Raji (cell line): ENCODE results near the gene AJAP1.

ENCODE experiments used
- POLR2A ChIP-seq: IDR thresholded peaks from 2 replicates; pipeline ENCODE4 v1.6.1; 2011; ENCODE audit warnings: low read depth, low read length, control low read depth; ENCODE audit not compliant: insufficient read depth

AJAP1 gene

DNA sequence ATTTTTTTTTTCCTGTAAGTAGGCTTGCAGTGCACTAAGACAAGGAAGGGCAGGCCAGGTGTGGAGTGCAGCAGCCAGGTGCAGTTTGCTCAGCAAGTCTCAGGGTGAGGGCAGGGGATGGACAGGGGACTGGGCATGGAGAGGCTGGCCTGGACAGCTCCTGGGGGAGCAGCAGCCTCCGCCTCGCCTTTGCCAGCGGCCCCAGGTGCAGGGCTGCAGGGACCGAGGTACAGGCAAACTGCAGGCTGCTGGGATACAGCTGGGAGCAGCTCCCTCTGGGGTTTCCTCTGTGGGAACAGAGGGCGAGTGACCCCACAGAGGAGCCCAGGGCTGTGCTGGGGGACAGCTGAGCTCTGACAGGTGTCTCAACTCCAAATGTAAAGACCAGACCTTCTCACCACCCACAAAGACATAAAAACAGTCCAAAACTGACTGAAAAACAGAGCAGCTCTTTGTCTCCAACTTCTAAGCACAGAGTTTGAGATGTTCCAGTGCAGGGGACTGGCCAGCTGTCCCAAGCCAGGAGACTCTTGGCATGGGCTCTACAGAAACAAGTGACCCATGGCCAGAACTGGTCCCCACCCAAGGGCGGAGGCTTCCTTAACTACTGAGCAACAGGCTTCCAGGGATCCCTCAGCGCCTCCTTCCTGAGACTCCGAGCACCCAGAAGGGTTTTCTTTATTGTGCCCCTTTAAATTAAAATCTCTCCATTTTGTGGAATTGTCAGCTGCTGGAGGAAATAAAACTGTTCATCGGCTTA is 27.7 kb upstream of the AJAP1 start:
- TF ChIP-seq POLR2A: no peak

- no peak for TF ChIP-seq POLR2A
Observed at GRCh38 chr1:4627353-4627752, 27.1 kb upstream of the AJAP1 start.

GRCh38 chr1:4628992-4629391 is 25.4 kb upstream of the AJAP1 start:
- TF ChIP-seq POLR2A: no peak

DNA sequence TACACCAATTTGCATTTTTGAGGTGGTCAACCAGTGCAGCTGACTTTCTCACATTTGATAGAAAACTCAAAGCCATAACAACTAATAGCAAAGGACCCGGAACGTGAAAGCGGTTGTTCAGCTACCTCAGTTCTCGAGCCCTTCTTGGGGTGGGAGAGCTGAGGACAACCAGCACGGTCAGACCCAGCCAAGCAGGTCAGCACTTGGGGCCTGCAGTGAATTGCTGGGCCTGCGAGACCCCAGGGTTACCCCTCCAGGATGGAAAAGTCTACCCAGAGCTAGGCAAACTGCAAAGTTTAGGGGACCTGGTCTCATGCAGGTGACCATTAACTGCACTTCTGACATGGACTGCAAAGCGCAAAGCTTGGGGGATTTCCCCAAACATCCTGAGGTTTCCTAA is 23.8 kb upstream of the AJAP1 start:
- peak; percentile 26; the same call in 1 of the 2 replicates for TF ChIP-seq POLR2A

GRCh38 chr1:4631321-4631720 is 23.1 kb upstream of the AJAP1 start:
- TF ChIP-seq POLR2A: no peak

DNA sequence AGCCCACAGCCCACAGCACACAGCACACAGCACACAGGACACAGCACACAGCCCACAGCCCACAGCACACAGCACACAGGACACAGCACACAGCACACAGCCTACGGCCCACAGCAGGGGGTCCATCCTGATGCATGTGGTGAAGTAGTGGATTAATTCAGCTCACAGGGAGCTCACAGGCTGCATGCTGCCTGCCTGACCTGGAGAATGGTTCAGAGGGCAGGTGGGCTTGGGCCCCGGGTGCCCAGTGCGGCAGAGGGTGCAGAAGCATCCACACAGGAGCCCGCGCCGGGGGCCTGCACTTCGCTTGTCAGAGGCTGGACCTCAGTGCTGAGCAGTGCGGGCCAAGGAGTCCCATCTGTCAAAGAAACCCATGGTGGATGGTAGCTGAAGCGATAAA is 21.1 kb upstream of the AJAP1 start:
- no peak for TF ChIP-seq POLR2A

GRCh38 chr1:4634156-4634792 is 20.1 kb upstream of the AJAP1 start:
- TF ChIP-seq POLR2A: no peak

DNA sequence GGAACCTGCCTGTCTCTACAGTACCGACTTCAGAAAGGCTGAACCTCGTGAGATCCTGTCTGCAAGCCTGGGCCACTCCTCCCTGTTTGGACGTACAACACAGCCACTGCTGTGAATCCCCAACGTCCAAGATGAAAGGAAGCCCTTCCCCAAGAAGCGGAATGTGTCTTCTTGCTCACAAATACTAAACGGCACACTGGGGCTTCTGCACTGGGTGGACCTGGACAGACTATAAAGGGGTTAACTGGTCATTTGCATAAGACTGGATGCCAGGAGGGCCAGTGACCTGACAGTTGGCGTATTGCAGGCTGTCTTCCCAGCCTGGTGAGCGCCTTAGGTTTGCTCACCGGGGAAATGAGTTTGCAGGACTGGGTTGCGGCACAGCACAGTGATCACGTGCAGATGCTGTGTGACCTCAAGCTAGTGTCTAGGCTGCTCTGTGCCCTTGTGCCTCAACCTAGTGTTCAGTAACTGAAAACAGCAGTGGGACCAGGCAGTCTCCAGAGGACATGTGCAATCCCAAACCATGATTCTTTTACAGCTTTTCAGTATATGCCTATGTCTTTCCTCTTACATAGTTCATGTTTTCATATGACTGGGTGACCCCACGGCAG is 19.5 kb upstream of the AJAP1 start:
- TF ChIP-seq POLR2A: no peak

- TF ChIP-seq POLR2A: no peak
Observed at GRCh38 chr1:4636186-4636585, 18.2 kb upstream of the AJAP1 start.

GRCh38 chr1:4636644-4637380 is 17.6 kb upstream of the AJAP1 start:
- no peak for TF ChIP-seq POLR2A

- TF ChIP-seq POLR2A: no peak
Observed at GRCh38 chr1:4637616-4638344, 16.6 kb upstream of the AJAP1 start.

GRCh38 chr1:4638345-4638729 is 16.1 kb upstream of the AJAP1 start:
- no peak for TF ChIP-seq POLR2A

DNA sequence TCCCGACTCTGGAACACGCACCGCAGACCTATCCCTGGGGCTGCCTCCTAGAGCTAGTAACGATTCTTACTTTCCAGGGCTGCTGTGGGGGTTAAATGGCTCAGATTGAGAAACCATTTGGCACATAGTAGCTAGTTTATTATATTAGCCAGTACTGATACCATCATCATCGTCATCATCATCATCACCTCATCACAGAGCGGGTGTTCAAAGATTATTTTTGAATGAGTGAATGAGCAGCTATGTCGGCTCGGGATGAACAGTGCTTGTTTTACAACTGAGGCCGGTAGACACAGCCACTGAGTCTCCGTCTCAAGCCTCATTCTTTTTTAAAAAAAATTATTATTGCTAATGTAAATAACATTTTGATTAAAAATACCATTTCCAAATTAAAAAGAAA is 13.5 kb upstream of the AJAP1 start:
- TF ChIP-seq POLR2A: no peak

DNA sequence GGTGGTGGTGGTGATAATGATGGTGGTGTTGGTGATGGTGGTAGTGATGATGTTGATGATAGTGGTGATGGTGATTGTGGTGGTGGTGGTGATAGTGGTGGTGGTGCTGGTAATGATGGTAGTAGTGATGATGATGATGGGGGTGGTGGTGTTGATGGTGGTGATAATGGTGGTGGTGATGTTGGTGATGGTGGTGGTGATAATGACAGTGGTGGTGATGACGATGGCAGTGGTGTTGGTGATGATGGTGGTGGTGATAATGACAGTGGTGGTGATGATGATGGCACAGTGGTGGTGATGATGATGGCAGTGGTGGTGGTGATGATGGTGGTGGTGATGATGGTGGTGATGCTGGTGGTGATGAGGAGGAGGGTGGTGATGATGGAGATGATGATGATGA is 7.0 kb upstream of the AJAP1 start:
- TF ChIP-seq POLR2A: no peak

DNA sequence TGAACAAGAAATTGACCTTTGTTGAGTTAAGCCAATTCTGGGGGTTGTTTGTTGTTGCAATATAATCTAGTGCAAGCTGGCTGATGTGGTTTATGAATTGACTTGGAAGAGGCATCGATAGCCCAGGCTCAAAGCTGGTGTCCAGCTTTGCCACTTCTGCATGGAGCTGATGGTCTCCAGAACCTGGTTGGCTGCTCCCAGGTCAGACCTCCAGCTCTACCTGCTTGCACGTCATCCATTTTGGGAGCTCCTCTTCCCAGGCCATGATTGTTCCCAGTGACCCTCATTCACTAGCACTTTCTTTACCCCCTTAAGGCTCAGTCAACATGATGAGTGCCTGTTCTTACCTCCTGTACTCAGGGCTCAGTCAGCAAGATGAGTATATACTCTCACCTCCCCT is 5.8 kb upstream of the AJAP1 start:
- TF ChIP-seq POLR2A: no peak
